Measurements from ENCODE around the gene SLCO1C1.
"Not testable (repeated sequence)": the region's sequence is repeated elsewhere in the genome, so short reads cannot be mapped to it uniquely, and the experiment has no call there.

The SLCO1C1 gene, protein sequence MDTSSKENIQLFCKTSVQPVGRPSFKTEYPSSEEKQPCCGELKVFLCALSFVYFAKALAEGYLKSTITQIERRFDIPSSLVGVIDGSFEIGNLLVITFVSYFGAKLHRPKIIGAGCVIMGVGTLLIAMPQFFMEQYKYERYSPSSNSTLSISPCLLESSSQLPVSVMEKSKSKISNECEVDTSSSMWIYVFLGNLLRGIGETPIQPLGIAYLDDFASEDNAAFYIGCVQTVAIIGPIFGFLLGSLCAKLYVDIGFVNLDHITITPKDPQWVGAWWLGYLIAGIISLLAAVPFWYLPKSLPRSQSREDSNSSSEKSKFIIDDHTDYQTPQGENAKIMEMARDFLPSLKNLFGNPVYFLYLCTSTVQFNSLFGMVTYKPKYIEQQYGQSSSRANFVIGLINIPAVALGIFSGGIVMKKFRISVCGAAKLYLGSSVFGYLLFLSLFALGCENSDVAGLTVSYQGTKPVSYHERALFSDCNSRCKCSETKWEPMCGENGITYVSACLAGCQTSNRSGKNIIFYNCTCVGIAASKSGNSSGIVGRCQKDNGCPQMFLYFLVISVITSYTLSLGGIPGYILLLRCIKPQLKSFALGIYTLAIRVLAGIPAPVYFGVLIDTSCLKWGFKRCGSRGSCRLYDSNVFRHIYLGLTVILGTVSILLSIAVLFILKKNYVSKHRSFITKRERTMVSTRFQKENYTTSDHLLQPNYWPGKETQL

DNA sequence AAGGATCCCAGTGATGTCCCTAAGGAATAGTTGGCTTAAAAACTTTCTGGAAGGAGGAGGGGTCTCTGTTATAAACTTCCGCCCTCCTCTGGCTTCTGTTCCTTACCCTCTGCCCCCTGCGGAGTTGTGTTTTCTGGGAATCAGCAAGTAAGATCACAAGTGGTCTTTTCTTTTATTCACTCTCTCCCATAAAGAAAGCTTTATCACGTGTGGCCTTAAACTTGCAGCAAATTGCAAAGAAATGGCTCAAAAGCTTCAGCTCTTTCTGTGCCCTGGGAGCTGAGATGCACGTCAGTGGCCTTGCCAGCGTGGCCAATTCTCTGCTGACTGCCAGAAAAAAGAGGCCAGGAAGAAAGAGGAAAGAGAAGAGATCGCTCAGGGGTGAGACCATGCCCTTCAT lies at the start of gene SLCO1C1:
Gene SLCO1C1, plus strand, starts transcription at position 101 of the 400 bp plus-strand sequence. CDS start 4,245 bp downstream, outside the sequence.
- no peak for DNase-seq (ENCODE audit: low spot score)

DNA sequence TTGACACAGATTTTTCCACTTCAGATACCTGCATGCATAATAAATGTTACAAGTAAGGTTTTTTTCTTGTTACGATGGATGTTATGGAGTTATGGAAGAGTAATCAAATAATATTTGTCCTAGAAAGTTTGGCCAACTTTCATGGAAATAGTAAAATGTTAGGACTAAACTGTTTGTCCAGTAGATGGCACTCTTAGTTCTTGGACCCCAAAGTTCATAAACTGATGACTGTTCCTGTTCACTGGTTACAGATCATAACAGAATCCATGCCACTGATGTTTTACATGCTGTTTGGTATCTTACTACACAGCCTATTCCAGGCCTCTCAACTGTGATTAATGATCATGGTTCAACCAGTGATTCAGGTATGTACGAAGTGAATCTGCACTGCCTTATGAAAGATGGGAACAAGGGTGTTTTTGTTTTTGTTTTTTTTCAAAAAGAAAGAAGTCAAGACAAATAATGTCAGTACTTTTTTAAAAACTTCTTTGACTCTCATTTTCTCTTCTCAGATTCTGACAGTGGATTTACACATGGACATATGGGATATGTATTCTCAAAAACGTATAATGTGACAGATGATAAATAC lies 48.8 kb upstream of the SLCO1C1 start:
- DNase-seq (ENCODE audit: low spot score) = no peak

DNA sequence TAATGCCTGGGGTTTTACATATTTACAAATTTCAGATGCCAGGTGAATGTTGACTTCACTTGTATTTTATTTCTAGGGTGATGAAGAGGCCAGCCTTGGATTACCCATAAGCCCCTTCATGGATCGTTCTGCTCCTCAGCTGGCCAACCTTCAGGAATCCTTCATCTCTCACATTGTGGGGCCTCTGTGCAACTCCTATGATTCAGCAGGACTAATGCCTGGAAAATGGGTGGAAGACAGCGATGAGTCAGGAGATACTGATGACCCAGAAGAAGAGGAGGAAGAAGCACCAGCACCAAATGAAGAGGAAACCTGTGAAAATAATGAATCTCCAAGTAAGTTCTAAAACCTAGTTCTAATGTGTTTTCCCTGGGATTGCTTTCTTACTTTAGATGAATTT lies 41.3 kb upstream of the SLCO1C1 start:
- no peak for DNase-seq (ENCODE audit: low spot score)

DNA sequence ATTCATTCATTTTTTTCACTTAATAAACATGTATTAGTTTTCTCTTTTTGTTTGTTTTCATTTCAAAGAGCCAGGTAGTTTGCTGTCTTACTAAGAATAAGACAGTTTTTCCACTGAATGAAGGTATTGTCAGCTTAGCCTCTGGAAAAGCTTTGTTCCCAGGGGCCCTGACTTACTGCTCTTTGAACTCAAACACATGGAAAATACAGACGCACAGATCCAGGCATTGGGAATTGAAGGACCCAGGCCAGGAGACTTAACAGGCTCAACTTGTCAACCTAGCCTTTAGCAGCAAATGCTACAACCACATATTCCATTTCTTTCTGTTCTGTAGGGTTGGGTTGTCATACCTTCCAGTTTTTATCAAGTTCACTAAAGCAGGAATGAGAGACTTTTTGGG lies 38.5 kb upstream of the SLCO1C1 start:
- no peak for DNase-seq (ENCODE audit: low spot score)

DNA sequence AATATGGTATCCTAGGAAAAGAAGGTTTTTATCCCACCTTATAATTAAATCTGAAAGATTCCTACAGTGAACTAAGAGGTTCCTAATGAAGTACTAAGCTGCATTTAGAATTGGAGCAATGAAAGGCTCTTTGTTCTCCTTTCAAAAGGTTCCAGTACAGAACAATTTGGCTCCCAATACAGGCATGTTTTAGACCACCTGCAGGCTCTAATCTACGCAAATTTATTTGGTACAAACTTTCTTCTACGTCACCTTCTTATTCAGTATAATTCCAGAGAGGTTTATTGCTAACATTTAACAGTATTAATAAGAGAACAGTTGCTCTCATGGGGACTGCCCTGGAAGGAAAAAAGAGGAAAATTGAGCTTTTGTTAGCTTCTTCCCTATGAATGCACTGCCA lies 37.6 kb upstream of the SLCO1C1 start:
- no peak for DNase-seq (ENCODE audit: low spot score)

DNA sequence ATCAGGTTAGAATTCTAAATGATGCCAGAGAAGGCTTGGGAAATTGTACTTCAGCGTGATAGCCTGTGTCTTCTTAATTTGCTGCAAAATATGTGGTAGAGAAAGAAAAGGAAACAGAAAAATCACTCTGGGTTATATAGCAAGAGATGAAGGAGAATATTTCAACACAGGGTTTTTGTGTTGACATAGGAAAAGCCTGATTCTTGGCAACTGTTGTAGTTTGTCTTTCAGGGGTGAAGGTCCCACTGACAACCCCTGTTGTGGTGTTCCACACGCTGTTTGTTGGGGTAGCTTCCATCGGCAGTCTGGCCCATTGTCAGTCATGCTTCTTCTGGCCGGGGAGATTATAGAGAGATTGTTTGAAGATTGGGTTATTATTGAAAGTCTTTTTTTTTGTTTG lies 13.8 kb upstream of the SLCO1C1 start:
- DNase-seq (ENCODE audit: low spot score) = no peak

DNA sequence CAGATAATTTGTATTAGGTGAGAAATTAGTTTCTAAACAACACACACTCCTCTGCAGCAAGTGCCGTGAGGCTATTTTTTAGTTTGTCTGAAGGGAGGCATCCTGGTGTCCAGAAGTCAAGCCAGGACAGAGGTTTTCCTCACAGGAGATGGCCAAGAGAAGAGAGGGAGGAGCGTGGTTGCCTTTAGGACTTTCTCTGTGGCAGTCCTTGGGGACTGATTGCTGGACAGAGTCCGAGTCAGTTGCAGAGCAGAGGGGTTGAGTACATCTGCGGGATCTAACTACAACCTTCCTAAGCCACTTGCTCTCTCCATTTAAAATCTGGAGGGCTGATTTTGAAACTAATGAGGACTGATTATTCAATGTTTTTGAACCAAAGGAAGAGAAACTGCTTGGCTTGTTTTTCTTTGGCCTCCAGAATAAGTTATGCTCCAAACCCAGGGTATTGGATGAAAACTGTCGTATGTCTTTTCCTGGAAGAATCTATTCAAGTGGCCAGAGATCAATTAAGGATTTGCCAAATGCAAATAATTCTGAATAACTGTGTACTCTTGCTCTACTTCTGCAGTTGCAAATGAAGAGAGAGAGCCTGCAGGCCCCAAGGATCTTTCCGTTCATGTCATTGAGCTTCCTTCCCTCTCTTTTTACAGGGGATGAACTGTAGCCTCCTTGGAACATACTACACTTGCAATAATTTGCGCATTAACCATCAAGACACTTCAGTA lies 1.2 kb downstream of the SLCO1C1 start:
- DNase-seq (ENCODE audit: low spot score) = no peak

DNA sequence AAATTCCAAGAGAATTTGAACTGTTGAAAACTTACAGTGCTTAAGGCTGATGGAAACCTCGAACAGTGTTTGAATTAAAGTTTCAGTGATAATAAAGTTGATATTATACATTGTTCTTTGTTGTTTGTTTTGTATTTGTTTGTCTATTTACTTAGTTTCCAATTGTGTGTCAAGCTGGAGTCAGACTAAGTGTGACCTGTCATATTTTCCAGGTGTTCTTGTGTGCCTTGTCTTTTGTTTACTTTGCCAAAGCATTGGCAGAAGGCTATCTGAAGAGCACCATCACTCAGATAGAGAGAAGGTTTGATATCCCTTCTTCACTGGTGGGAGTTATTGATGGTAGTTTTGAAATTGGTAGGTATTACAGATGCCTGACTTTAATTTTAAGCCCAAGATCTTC lies 6.0 kb downstream of the SLCO1C1 start:
- DNase-seq (ENCODE audit: low spot score) = no peak

DNA sequence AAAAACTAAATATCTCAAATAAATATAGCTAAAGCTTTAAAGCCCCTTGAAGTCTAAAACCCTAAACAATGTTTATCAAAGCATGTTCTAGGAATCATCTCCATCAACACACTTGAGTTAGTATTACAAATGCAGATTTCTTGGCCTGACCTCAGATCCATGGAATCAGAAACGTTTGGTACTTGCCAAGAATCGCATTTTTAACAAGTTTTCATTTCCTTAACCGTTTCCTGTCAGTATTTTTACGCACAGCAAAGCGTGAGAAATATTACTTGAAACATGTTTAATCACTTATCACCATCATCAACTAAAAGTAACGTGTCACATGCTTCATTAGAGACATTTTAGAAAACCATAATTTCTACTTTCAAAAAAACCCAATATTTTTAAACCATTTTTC lies 9.7 kb downstream of the SLCO1C1 start:
- DNase-seq (ENCODE audit: low spot score) = no peak

DNA sequence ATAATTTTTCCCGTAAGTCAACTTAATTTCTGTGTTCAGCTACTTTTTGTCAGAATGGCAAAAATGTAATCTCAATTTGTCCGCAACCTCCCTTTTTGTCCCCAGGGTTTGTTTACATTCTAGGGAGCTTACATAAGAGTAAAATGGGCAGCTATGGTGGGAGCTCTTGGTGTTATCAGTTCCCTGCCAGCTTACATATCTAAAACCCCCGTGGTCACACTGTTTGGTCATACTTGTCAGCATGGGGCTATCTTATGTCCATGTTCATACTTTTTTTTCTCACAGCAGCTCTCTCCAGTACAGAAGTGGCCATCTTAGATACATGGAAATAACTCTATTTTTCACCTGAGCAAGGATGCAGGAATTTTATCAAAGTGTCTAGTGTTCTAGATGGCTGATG lies 16.7 kb downstream of the SLCO1C1 start:
- DNase-seq (ENCODE audit: low spot score) = no peak

DNA sequence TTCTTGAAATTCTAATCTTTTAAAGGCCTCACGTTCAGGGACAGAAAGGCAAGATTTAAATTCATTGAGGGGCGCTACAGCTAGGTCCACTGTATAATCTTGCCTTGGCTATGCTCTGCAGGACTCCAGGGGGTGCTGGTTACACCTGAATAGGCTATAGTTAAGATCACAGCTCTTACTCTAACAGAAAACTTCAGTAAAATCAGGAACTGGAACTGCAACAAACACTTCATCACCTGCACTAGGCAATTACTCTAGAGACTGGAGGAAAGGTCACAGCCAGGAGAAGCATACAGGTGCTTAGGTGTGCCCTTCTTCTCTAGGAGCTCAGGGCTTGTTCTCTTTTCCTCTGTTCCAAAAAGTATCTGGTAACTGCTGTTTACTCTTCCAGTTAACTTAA lies 20.9 kb downstream of the SLCO1C1 start:
- no peak for DNase-seq (ENCODE audit: low spot score)

DNA sequence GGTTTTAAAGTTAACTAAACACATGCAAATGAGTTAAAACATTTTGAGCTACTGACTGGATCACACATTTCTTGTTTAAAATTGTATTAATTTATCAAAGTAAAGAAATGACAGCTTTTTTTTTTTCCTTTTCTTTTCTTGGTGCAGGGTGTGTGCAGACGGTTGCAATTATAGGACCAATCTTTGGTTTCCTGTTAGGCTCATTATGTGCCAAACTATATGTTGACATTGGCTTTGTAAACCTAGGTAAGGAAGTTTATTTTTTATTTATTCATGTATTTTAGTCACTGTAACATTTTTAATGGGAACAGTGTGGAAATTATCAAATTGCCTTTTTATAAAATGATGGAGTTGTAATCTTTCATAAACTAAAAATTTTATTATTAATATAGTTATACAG lies 21.9 kb downstream of the SLCO1C1 start:
- no peak for DNase-seq (ENCODE audit: low spot score)

DNA sequence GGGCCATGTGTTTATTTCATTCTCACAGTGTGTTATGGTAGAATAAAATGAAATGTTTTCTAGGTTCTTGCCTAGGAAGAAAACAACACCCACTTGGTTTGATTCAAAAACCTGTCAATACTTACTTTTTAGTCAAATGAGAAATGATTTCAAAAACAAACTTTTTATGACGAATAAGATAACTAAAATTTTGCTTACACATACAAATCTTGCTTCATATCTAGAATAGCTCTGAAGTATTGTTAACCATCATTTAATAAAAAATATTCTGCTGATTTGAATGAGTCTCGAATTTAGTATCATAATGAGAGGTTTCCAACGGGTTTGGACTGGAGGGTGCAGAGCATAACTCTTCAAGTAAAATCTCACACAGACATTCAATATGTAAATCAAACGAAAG lies 23.2 kb downstream of the SLCO1C1 start:
- DNase-seq (ENCODE audit: low spot score) = no peak

DNA sequence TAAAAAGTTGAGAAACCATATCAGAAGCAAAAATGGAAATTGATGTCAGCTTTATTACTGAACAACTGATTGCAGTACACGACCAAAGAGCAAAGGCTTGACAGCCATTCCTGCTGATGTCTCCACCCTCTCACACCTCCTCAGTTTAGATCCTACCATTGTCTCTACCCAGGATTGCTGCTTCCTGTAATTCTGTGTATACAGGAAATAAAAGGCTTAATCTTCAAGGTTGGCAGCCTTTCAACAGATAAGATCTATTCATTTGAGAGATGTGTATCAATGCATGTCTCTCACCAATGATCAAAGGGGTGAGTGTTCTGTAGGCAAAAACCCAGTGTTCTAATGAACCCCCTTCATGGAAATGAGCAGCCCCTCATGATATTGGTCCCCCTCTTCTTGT lies 27.0 kb downstream of the SLCO1C1 start:
- no peak for DNase-seq (ENCODE audit: low spot score)

DNA sequence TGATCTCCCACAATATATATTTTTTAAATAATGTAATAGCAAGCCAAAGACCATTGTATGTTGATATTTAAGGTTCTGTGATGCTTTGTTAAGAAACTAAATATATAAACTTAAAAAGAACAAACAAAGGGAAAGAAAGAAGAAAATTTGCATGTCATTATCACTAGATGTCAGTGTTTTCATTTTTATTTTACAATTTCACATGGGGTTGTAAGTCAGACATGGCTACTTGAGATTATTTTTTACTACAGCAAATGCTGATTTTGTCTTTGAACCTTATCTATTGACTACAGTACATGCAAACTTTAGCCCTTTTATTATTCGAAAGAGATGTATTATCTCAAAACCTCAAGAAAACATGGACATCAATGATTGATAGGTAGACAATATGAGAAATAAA lies 36.1 kb downstream of the SLCO1C1 start:
- no peak for DNase-seq (ENCODE audit: low spot score)

DNA sequence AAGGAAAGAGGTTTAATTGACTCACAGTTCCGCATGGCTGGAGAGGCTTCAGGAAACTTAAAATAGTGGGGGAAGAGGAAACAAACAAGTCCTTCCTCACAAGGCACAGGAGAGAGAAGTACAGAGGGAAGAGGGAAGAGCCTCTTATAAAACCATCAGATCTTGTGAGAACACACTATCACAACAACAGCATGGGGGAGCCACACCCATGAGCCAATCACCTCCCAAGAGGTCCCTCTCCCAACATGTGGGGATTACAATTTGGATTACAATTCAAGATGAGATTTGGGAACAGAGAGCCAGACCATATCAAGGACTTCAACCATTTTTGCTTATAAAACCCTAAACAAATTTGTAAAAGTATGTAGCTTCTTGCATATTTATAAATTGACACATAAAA lies 45.8 kb downstream of the SLCO1C1 start:
- no peak for DNase-seq (ENCODE audit: low spot score)

DNA sequence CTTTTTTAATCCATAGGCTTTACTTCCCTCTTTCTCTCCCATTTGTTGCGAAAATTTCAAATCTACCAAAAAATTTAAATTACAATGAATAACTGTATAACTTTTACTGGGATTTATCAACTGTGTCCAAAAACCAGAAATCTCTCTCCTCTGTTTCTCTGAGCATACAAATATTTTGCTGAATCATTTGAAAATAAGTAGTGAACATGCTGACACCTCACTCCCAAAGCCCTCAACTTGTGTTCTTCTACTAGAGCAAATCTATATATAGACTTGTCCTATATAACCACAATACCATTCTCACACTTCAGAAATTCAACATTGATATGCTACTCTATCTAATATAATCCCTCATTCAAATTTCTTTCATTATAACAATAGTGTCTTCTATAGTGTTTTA lies 53.1 kb downstream of the SLCO1C1 start:
- no peak for DNase-seq (ENCODE audit: low spot score)

DNA sequence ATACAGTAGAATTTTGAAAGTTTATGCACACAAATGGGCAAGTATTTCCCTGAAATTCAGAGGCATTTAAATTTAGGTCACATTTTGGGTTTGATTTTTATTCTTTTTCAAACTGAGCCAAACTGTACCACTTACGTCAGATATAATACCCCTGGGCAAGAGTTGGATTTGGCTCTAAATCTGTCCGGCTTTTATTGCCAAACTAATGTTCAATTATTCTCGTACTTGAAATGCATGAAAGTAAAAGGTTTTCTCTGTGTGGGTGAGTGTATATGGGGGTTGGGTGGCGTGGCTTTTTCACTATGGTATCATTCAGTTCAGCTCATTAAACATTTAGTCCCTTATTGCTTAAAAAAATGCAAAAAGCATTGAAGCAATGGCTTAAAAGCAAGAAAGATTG lies 55.9 kb downstream of the SLCO1C1 start:
- no peak for DNase-seq (ENCODE audit: low spot score)

DNA sequence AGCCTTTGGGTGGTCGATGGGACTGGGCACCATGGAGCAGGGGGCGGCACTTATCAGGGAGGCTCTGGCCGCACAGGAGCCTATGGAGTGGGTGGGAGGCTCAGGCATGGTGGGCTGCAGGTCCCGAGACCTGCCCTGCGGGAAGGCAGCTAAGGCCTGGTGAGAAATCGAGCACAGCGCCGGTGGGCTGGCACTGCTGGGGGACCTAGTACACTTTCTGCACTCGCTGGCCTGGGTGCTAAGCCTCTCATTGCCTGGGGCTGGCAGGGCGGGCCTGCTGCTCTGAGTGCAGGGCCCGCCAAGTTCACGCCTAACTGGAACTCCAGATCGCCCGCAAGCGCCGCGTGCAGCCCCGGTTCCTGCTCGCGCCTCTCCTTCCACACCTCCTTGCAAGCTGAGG lies 82.3 kb downstream of the SLCO1C1 start:
- DNase-seq (ENCODE audit: low spot score) = no peak

DNA sequence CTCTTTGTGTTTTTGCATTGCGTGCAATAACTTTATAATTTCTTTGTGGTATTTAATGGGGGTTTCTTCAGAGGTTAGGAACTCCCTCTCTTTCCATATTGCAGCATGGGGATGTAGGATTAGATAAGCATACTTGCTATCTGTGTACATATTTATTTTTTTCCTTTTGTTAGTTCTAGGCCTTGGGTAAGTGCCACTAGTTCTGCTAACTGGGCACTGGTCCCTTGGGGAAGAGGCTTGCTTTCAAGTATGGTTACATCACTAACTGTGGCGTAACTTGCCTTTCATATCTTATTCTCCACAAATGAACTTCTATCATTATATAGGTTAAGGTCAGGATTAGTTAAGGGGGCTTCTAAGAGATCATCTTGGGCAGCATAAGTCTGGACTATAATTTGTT lies 83.8 kb downstream of the SLCO1C1 start:
- no peak for DNase-seq (ENCODE audit: low spot score)

DNA sequence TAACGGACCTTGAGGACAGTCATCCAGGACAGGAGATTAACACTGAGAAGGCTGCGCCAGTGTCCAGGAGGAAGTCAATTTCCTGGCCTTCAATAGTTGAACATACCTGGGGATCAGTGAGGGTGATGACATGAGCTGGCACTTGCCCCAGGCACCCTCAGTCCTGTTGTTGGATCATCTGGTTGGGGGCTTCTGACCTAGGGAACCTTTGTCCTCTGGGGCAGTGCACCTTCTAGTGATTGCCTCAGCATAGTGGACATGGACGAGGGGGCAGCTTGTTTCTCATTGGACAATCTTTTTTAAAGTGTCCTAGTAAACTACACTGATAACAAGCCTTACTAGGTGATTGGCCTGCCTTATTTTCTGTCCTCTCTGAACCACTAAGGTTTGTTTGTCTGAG lies 84.8 kb downstream of the SLCO1C1 start:
- not testable (repeated sequence) for DNase-seq (ENCODE audit: low spot score)

DNA sequence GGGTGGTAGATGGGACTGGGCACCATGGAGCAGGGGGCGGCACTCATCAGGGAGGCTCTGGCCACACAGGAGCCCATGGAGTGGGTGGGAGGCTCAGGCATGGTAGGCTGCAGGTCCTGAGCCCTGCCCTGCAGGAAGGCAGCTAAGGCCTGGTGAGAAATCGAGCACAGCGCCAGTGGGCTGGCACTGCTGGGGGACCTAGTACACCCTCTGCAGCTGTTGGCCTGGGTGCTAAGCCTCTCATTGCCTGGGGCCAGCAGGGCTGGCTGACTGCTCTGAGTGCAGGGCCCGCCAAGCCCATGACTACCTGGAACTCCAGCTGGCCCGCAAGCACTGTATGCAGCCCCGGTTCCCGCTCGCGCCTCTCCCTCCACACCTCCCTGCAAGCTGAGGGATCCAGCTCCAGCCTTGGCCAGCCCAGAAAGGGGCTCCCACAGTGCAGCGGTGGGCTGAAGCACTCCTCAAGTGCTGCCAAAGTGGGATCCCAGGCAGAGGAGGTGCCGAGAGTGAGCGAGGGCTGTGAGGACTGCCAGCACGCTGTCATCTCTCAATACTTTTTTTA lies 88.7 kb downstream of the SLCO1C1 start:
- DNase-seq (ENCODE audit: low spot score) = not testable (repeated sequence)
